Lung (tissue), 12 donors: ENCODE results near the gene RBM26. TPM values are rescaled to one million over a fixed set of nuclear protein-coding genes. Genes with fewer than 3 reads are reported as not detected.

Experiments used
- ATAC-seq: fragments of 200-7000 bp; cut with Tn5 transposase; one replicate; pipeline ENCODE4 v1.9.1; 2020; ENCODE audit warnings: moderate number of reproducible peaks; ENCODE audit not compliant: insufficient read depth, low FRiP score
- DNase-seq, 3 donors: peaks; one replicate each; pipeline ENCODE4 v3.0.0-alpha.2; 2013 to 2017
- H3K27ac ChIP-seq, 2 donors: one replicate each; pipeline ENCODE4 v1.5.1; 2013; ENCODE audit warnings: mild to moderate bottlenecking in 2 of 2, moderate library complexity in 2 of 2, control low read depth in 1 of 2, inconsistent platforms in 1 of 2, low read depth in 1 of 2, low read length in 1 of 2
- H3K27me3 ChIP-seq, 3 donors: one replicate each; pipeline ENCODE4 v1.5.1; 2013; ENCODE audit warnings: low read length in 2 of 3; ENCODE audit not compliant: control insufficient read depth in 3 of 3, insufficient read depth in 3 of 3
- H3K36me3 ChIP-seq, 4 donors: one replicate each; pipeline ENCODE4 v1.5.1; 2013; ENCODE audit warnings: low read length in 4 of 4, mild to moderate bottlenecking in 1 of 4, moderate library complexity in 1 of 4; ENCODE audit not compliant: control insufficient read depth in 4 of 4, insufficient read depth in 4 of 4
- H3K4me1 ChIP-seq, 5 donors: one replicate each; pipeline ENCODE4 v1.5.1; 2013; ENCODE audit warnings: low read length in 5 of 5, mild to moderate bottlenecking in 2 of 5, moderate library complexity in 1 of 5; ENCODE audit not compliant: control insufficient read depth in 5 of 5, insufficient read depth in 5 of 5
- H3K4me3 ChIP-seq: one replicate; pipeline ENCODE4 v1.5.1; 2013; ENCODE audit warnings: mild to moderate bottlenecking, control low read depth, moderate library complexity
- H3K9ac ChIP-seq, 2 donors: one replicate each; pipeline ENCODE4 v1.5.1; 2013; ENCODE audit warnings: low read length in 2 of 2, control low read depth in 1 of 2; ENCODE audit not compliant: insufficient read depth in 1 of 2
- H3K9me3 ChIP-seq, 4 donors: one replicate each; pipeline ENCODE4 v1.5.1; 2013; ENCODE audit warnings: low read length in 3 of 4, mild to moderate bottlenecking in 1 of 4, moderate library complexity in 1 of 4; ENCODE audit not compliant: control insufficient read depth in 4 of 4, insufficient read depth in 3 of 4
- WGBS, 2 donors: extraction: QIAGEN DNeasy Blood & Tissue Kit; methylation state at CpG; one replicate each; pipeline ENCODE4 v1.1.7; 2013; 5-methylcytosine and 5-hydroxymethylcytosine counted together
- polyA plus RNA-seq, 2 donors: library from polyadenylated mRNA; stranded (reverse); fragments of 200-250 nt; gene quantifications; one replicate each; pipeline ENCODE4 v1.2.1, GENCODE V29; 2013
- total RNA-seq, 2 donors: library from RNA; depleted of rRNA in 1 of 2; stranded (reverse); fragments of >200 nt in 1 of 2; gene quantifications; one replicate each; pipeline ENCODE4 v1.2.1, GENCODE V29; 2014 to 2021
- TF ChIP-seq, protein P1 (sequence below): IDR thresholded peaks from 2 replicates; pipeline ENCODE4 v1.5.1; 2012; ENCODE audit warnings: mild to moderate bottlenecking; ENCODE audit errors: control extremely low read depth, extremely low read depth
- donor health status: control.
- donor health status: control.
- donor health status: Bipolar disorder and iron deficiency.
- donor health status: healthy.
- donor health status: DM: yes; HTN: yes; CAD: no.

The RBM26 gene
- total and polyA plus RNA-seq, 4 donors: 12.9 to 91.8 (median 32.3) TPM

DNA sequence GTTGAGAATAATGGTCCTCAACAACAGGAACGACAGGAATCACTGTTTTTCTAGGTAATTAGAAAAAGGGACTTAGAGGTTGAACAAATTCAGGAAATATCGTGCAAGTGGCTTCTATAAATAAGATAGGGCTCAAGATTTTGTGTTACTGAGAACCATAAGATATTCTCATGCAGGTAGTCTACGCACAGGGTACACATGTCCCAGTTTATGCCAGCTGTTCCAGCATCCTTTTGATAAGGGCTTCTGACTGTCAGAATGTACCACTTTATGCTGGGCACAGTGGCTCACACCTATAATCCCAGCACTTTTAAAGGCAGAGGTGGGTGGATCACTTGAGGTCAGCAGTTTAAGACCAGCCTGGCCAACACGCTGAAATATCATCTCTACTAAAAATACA, 32.1 kb downstream of the RBM26 start:
- 91% methylated on average over 4 of the region's 4 CpGs for WGBS, 2 donors
- no peak overlapping the region for H3K4me3 ChIP-seq
- ATAC-seq: no peak
- no peak overlapping the region for H3K9ac ChIP-seq
- no peak for DNase-seq
- H3K4me1 ChIP-seq: no peaks in the 10 kb centered on the region
- no peaks in the 10 kb centered on the region for H3K9me3 ChIP-seq
- H3K27ac ChIP-seq: no peak overlapping the region
- no peaks in the 10 kb centered on the region for H3K27me3 ChIP-seq
- TF ChIP-seq, protein P1, sequence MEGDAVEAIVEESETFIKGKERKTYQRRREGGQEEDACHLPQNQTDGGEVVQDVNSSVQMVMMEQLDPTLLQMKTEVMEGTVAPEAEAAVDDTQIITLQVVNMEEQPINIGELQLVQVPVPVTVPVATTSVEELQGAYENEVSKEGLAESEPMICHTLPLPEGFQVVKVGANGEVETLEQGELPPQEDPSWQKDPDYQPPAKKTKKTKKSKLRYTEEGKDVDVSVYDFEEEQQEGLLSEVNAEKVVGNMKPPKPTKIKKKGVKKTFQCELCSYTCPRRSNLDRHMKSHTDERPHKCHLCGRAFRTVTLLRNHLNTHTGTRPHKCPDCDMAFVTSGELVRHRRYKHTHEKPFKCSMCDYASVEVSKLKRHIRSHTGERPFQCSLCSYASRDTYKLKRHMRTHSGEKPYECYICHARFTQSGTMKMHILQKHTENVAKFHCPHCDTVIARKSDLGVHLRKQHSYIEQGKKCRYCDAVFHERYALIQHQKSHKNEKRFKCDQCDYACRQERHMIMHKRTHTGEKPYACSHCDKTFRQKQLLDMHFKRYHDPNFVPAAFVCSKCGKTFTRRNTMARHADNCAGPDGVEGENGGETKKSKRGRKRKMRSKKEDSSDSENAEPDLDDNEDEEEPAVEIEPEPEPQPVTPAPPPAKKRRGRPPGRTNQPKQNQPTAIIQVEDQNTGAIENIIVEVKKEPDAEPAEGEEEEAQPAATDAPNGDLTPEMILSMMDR: no peak
- H3K36me3 ChIP-seq: peaks cover 17 to 55% (median 34%) of the 10 kb centered on the region in 4 donors

DNA sequence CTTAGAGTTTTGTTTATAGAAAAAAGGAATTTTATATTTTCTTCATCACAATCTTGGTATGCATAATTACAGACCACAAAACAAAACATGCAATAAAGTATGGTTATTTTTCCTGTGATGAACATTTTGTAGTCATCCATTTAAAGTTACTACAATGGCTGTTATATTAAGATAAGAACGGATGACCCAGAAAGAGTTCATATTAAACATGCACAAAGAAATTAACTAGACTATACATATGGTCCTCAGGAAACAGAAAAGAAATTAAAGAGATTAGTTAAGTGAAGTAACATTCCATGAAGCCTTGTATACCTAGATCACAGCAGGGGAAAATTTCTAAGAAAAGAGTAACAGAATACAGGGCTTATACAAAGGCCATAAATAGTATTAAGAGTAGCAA, 36.8 kb downstream of the RBM26 start:
- Histone ChIP-seq H3K27ac (no peak overlapping the region), H3K9ac (no peak overlapping the region), H3K9me3 (no peaks in the 10 kb centered on the region), H3K36me3 (peaks cover 20 to 54% (median 35%) of the 10 kb centered on the region in 4 donors), H3K27me3 (no peaks in the 10 kb centered on the region), H3K4me3 (no peak overlapping the region), H3K4me1 (no peaks in the 10 kb centered on the region)
- ATAC-seq (no peak), DNase-seq (no peak)
- 87 to 94% methylated on average over 1 of the region's 1 CpG for WGBS, 2 donors
- TF ChIP-seq, protein P1: no peak

DNA sequence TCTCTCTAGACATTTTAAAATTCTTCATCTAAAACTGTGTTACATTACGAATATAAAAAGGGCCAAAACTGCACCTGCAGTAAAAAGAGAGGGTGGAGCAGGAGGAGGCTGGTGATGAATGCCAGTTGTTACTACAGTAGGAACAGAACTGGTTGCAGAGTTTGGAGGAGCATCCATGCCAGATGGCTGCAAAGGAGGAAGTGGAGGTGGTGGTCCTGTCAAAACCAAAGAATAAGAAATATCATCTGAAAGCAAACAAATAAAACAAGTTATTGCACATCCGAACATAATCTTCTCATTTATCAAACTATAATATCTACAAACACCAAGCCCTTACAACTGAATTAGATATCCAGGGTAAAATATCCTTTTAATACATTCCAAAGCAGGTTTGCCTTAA, 40.1 kb downstream of the RBM26 start:
- ATAC-seq (no peak), DNase-seq (no peak)
- Histone ChIP-seq H3K9ac (no peak overlapping the region), H3K27ac (no peak overlapping the region), H3K9me3 (no peaks in the 10 kb centered on the region), H3K27me3 (no peaks in the 10 kb centered on the region), H3K4me3 (no peak overlapping the region), H3K4me1 (peaks cover 0 to 7% (median 0%) of the 10 kb centered on the region in 5 donors), H3K36me3 (peaks cover 16 to 56% (median 31%) of the 10 kb centered on the region in 4 donors)
- WGBS, 2 donors: 84 to 89% methylated on average over 2 of the region's 2 CpGs
- TF ChIP-seq, protein P1: no peak

DNA sequence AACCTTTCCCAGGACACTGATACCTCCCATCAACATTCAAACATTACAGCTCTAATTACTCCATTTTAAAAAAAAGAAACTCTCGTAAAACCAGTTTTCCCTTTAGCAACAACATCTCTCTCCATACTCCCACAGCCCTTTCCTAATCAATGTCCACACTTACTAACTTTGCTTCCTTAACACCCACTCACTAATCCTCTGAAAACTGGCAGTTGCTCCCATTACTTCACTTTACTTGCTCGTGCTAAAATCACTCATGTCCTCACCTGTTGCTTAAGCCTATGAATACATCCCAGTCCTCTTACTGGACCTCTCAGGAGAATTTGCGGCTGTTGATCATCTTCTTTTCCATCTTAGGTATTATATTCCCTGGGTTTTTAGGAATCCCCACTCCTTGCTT, 44.8 kb downstream of the RBM26 start:
- no peaks in the 10 kb centered on the region for H3K9me3 ChIP-seq
- TF ChIP-seq, protein P1: no peak
- H3K36me3 ChIP-seq: peaks cover 6 to 30% (median 21%) of the 10 kb centered on the region in 4 donors
- WGBS, 2 donors: 74 to 85% methylated on average over 3 of the region's 3 CpGs
- DNase-seq: no peak
- no peaks in the 10 kb centered on the region for H3K27me3 ChIP-seq
- H3K9ac ChIP-seq: no peak overlapping the region
- H3K27ac ChIP-seq: no peak overlapping the region
- no peak for ATAC-seq
- H3K4me1 ChIP-seq: peaks cover 0 to 7% (median 0%) of the 10 kb centered on the region in 5 donors
- H3K4me3 ChIP-seq: no peak overlapping the region
